ENCODE results near the gene GPR107.

- no peak for TF ChIP-seq EZH2phosphoT487 (IDR thresholded peaks at IDR 0.05; ENCODE audit: unreplicated experiment)
- TF ChIP-seq CTCF (conservative IDR thresholded peaks at IDR 0.05; ENCODE audit: low read depth in 2 of 2) = no peak
- TF ChIP-seq ETS1 (IDR thresholded peaks at IDR 0.05) = no peak
- no peak for TF ChIP-seq POLR2AphosphoS5 (IDR thresholded peaks at IDR 0.05; ENCODE audit: low read depth)
- no peak for TF ChIP-seq EZH2 (IDR thresholded peaks at IDR 0.05; ENCODE audit: low read depth, unreplicated experiment)
- TF ChIP-seq CREB1 (CRISPR knock-in tag; IDR thresholded peaks at IDR 0.05; ENCODE audit: low read depth) = no peak
Observed at GRCh38 chr9:130095872-130096271, 42.2 kb downstream of the GPR107 start.

Measured in GM23338 (cell line).